Activated CD4-positive, CD25-positive, alpha-beta regulatory T cell treated with anti-CD3 and anti-CD28 coated beads, Interleukin-2, amount 50 U/mL, for 24 hours (primary cell): ENCODE results near the gene C19orf12.
A peak's percentile ranks its signal among the peaks of the same experiment; 100 is the strongest.
"Not testable (repeated sequence)": the region's sequence is repeated elsewhere in the genome, so short reads cannot be mapped to it uniquely, and the experiment has no call there.

Experiments used
- ATAC-seq, 2 donors: fragments of 150-1000 bp; cut with Tn5 transposase; one replicate each; pipeline ENCODE4 v1.10.0; 2021; ENCODE audit warnings: mild to moderate bottlenecking in 1 of 2, moderate library complexity in 1 of 2

C19orf12 gene

DNA sequence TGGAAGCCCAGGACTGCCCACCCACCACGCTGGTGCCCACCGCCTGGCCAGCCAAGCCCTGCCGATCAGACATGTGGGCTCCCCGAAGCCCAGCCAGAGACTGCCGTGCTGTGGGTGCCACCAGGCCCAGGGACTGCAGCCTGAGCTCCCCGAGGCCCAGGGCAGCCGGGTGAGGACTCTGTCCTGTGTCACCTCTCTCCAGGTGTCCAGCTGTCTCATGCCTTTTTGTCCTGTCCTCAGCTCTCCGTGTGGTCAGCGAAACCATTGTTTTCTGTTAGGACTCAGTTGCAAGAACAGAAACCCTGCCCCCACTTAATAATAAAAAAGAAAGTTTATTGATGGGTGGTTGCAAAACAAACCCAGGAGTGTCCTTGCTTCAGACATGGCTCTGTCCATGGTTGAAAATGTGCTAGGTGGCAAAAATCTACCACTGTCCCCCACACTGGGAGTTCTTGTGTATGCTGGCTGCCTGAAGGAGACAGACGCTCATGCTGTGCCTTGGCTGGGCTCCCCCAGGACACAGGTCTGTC is 39.9 kb downstream of the C19orf12 start:
- no peak for ATAC-seq

GRCh38 chr19:29674374-29675119 is 40.5 kb downstream of the C19orf12 start:
- no peak for ATAC-seq

- ATAC-seq, result no peak
These were observed 41.4 kb downstream of the C19orf12 start for GRCh38 chr19:29673451-29674371.

- peak; percentile 83 for ATAC-seq
These were observed 42.1 kb downstream of the C19orf12 start for GRCh38 chr19:29672933-29673336.

DNA sequence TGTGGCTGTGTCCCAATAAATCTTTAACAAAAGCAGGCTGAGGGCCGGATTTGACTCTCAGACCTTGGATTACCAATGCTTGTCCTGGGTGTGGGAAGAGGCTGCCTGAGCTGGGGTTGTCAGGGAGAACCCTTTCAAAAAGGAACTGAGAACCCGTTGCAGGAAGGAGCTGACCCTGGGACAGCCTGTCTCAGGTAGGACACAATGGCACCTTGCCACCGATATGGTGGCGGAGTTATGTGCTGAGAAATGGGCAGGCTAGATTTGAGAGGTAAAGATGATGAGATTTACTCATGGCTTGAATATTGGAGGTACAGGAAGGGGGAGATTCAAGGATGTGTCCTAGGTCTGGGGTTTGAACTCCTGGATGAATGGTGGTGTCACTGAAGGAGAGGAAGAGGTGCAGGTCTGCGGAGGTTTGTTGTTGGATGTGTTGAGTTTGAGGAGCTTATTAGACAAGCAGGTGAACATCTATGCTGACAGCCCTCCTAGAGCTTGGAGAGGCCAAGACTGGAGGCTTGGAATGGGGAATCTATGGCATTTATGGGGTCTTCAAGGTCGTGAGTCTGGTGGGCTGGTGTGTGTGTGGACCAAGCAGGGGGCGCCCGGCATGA is 42.6 kb downstream of the C19orf12 start:
- ATAC-seq, result no peak

DNA sequence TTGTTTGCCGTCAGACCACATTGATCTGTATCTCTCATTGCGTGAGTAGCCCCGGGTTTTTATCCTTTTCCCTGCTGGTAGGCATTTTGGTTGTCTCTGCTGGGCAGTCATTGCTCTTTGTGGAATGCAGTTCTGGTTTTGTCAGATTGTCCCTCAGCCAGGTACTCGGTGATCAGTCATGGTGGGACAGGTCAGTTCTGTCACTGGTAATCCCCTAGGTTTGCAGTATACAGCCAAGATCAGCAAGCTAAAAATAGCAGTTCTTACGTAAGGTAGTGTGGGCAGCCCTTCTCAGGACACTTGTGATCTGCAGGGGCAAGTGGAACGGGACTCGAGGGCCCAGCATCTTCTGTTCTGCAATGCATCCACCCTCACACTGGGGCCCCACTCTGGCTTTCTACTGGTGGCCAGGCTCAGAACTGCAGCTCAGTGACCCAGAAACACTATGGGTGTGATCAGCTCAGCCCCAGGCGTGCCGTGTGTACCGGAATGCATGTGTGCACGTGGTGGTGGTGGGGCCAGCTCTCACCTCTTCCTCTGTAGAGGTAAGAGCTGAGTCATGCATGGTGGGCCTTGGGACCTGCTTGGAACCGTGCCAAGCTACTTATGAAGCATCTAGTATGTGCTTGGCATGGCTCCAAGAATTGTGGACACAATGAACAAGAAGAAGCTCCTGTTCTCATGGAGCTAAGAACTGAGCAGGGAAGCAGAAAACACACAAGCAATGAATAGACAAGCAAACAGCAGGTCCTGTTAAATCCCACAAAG is 43.5 kb downstream of the C19orf12 start:
- ATAC-seq, result peak; percentile 83

DNA sequence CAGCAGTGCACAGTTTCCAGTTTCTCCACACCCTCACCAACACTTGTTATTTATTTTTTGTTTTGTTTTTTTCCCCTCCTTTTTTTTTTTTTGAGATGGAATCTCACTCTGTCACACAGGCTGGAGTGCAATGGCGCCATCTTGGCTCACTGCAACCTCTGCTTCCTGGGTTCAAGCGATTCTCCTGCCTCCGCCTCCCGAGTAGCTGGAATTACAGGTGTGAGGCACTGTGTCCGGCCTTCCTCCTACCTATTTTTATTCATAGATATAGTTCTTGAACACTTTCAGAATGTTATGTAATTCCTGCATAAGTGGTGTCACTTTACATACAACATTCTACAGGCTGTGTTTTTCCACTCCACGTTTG is 44.1 kb downstream of the C19orf12 start:
- not testable (repeated sequence) for ATAC-seq

- no peak for ATAC-seq
These were observed 44.8 kb downstream of the C19orf12 start for GRCh38 chr19:29670255-29670654.

GRCh38 chr19:29668746-29669609 is 46.1 kb downstream of the C19orf12 start:
- ATAC-seq, result no peak

DNA sequence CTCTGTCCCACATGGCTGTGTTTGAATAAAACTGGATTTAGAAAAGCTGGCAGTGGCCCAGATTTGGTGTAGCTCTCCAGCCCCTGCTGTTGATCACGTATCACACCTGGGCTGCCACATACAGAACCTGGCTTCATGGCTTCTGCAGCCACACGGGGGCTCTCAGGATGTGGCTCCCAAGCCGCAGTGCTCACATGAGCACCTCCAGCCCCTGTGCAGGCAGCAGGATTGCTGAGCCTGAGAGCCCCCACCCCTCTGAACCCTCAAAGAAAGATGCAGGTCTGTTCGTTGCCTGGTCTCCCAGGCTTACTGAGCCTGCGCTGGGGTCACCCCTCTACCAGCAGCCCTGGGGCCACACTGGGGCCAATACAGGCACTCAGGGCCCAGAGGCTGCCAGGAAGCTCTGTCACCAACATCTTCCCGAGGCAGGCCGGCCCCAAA is 47.1 kb downstream of the C19orf12 start:
- peak; percentile 9 to 15 for ATAC-seq

DNA sequence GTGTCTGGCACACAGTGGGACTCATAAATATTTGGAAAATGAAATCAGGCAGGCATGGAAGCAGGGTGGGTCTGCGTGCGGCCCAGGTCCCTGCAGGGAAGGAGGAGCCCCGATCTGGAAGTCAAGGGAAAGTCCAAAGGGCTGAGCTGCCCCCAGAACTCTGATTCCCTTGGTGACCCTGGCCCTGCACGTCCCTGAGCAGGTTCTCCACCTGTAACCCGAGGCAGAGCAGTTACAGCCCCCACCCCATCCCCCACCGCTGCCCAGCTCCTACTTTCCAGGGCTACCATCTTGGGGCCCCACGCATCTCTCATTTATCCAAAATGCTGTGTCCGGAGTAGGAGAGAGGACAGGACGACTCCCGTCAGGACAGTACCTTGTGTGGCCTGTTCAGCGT is 47.7 kb downstream of the C19orf12 start:
- no peak for ATAC-seq

GRCh38 chr19:29666578-29667386 is 48.3 kb downstream of the C19orf12 start:
- no peak for ATAC-seq

- ATAC-seq, result no peak
These were observed 49.1 kb downstream of the C19orf12 start for GRCh38 chr19:29665826-29666577.

- ATAC-seq, result peak; percentile 88
These were observed 49.7 kb downstream of the C19orf12 start, which contains the start of gene PLEKHF1 for GRCh38 chr19:29665215-29665825. Gene PLEKHF1 (plus strand): TSS chr19:29665461. CDS start chr19:29673840, 8,379 bp downstream.

DNA sequence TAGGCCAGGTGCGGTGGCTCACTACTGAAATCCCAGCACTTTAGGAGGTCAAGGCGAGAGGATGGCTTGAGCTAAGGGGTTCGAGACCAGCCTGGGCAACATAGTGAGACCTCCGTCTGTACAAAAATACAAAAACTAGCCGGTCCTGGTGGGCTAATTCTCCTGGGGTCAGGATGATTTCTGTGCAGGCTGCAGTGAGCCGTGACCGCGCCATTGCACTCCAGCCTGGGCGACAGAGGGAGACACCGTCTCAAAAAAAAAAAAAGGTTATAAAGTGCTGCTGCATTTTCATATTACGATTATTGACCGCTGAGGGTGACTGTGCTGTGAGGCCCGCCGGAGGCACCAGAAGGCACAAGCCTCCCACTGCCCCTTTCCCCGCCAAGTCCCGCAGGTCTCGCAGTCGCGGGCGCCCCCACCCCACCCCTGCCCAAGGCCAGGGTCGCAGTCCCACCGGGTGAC is 50.3 kb downstream of the C19orf12 start:
- ATAC-seq, result peak; percentile 20 to 31

DNA sequence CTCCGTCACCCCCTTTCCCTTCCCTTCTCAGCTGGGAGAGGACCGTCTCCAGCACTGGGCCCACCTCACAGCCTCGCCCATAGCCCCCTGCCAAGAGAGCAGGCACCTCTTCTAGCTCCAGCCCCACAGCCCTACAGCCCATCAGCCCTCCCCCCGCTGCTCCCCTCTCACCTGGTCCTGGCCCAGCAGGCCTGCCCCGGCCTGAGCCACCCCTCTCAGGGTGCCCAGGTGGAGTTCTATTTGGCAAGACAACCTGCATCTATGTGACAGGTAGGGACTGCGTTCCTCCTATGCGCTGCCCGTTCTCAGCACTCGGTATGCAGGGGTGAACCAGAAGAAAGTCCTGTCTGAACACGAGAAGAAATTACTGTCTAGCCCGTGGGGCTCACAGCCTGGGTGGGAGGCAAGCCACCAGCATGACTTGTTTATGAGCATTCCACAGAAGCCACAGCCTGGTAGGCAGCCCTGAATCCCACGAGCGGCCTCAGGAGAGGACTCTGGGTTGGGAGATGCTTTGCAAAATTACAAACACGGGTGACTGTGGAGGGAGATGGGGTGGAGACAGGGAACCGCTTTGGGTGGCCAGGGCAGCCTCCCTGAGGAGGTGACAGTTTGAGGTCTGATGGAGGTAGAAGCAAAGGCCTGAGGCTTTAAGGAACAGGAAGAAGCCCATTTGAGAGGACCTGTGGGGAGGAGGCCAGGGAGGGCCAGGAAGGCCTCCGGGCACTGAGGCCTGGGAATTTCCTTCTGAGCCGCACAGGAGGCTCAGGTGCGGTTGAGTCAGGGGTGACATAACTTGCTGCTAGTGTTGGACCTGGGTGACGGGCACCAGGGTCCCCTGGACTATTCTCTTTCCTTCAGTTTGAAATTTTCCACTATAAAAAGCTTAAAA is 51.0 kb downstream of the C19orf12 start:
- ATAC-seq, result no peak

- no peak for ATAC-seq
These were observed 52.3 kb downstream of the C19orf12 start for GRCh38 chr19:29662604-29663404.
